BLaER1 treated with 17β-estradiol and CSF1 and Interleukin-3, amounts not matched to agents 10 nM and 100 nM (cell line): ENCODE results near the gene ANAPC4.

Experiments used
- H3K27ac ChIP-seq, 11 experiments: shearing (Covaris generic); formaldehyde crosslinking; 2 replicates each; pipeline ENCODE4 v1.8.1; 2022
- H3K27me3 ChIP-seq, 11 experiments: shearing (Covaris generic); formaldehyde crosslinking; 2 replicates each; pipeline ENCODE4 v1.8.1; 2022
- H3K36me3 ChIP-seq, 11 experiments: shearing (Covaris generic); formaldehyde crosslinking; 2 replicates each; pipeline ENCODE4 v1.8.1; 2022
- H3K4me1 ChIP-seq, 10 experiments: shearing (Covaris generic); formaldehyde crosslinking; 2 replicates each; pipeline ENCODE4 v1.8.1; 2022
- H3K4me2 ChIP-seq, 11 experiments: shearing (Covaris generic); formaldehyde crosslinking; 2 replicates each; pipeline ENCODE4 v1.8.1; 2022
- H3K4me3 ChIP-seq, 10 experiments: shearing (Covaris generic); formaldehyde crosslinking; 2 replicates each; pipeline ENCODE4 v1.8.1; 2022
- H3K9ac ChIP-seq, 11 experiments: shearing (Covaris generic); formaldehyde crosslinking; 2 replicates each; pipeline ENCODE4 v1.8.1; 2022
- H3K9me3 ChIP-seq, 11 experiments: shearing (Covaris generic); formaldehyde crosslinking; replicated peaks in 1 of 11; 2 replicates each; pipeline ENCODE4 v1.8.1; 2022
- H4K20me1 ChIP-seq, 11 experiments: shearing (Covaris generic); formaldehyde crosslinking; 2 replicates each; pipeline ENCODE4 v1.8.1; 2022
- Cebpa-rat ChIP-seq, 11 experiments: shearing (Covaris generic); IDR thresholded peaks; 2 replicates each; pipeline ENCODE4 v1.8.1; 2022

The ANAPC4 gene

DNA sequence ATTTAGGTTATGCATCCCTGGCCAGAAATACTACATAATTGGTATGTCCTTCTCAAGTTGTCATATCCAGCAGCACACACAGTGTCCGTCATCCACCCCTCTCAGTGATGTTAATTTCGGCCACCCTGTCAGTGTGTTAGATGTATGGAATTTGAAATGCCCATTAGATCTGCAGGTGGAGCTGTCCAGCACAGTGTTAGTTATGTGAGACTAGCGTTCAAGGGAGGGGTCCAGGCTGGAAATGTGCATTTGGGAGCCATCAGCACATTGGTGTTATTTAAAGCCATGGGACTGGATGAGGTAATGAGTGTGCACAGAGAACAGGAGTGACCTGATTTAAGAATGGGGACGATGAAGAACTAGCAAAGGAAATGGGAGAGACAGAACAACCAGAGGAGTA lies 22.4 kb downstream of the ANAPC4 start:
- Histone ChIP-seq H3K9me3 (peaks cover 9 to 19% (median 12%) of the 10 kb centered on the region in 11 experiments), H3K36me3 (peaks cover 78 to 100% (median 95%) of the 10 kb centered on the region in 11 experiments), H3K27me3 (no peaks in the 10 kb centered on the region), H3K4me2 (no peak overlapping the region), H3K27ac (no peak overlapping the region), H3K9ac (no peak overlapping the region), H3K4me3 (no peak overlapping the region), H3K4me1 (no peaks in the 10 kb centered on the region), H4K20me1 (no peaks in the 10 kb centered on the region; a peak in 1 of 22 replicates)
- no peak for TF ChIP-seq Cebpa-rat (IDR thresholded peaks at IDR 0.05)

DNA sequence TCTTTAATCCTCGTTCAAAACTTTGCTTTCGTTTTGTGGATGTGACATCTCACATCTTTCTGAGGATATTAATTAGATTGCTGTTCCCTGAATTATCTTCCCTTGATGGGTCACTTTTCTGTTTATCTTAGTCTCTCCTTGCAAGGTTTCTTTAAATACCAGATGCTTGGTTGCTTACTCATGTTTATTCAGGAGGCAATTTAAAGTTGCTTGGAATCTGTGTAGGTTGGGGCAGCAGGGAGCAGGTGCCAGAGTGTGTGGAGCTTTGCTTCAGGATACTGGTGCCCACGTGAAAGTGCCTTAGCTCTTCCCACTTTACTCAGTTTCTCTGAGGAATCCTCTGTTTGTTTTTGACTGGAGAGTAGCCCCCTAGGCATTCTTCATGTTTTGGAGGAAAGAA lies 24.0 kb downstream of the ANAPC4 start:
- Histone ChIP-seq H3K4me3 (no peak overlapping the region), H3K9me3 (peaks cover 9 to 15% (median 12%) of the 10 kb centered on the region in 11 experiments), H3K36me3 (peaks cover 79 to 100% (median 94%) of the 10 kb centered on the region in 11 experiments)

DNA sequence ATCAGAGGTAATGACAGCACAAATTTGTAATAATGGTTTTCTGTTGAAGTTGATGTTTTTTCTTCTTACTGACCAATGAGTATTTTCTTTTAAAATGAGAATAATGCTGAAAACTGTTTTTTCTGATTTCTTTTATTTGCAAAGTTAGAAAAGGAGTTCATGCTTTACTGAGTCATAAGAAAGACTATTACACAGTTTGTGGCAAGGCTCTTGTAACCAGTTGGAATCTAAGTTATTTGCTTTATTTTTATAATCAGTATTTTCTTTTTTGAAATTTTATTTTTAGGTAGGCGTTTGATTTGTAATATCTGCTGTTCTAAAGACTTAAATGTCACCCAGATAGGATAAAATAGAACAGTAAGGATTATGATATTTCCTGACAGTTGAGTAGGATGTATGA lies 25.5 kb downstream of the ANAPC4 start:
- Histone ChIP-seq H3K36me3 (peaks cover 75 to 100% (median 92%) of the 10 kb centered on the region in 11 experiments), H3K9me3 (peaks cover 0 to under 1% (median 0%) of the 10 kb centered on the region in 11 experiments; a peak in 4 of 22 replicates), H3K27ac (no peak overlapping the region), H4K20me1 (peaks cover 0 to 3% (median 0%) of the 10 kb centered on the region in 11 experiments; a peak in 2 of 22 replicates), H3K4me1 (no peaks in the 10 kb centered on the region), H3K27me3 (no peaks in the 10 kb centered on the region), H3K4me2 (no peak overlapping the region), H3K4me3 (no peak overlapping the region), H3K9ac (no peak overlapping the region)
- no peak for TF ChIP-seq Cebpa-rat (IDR thresholded peaks at IDR 0.05)

More for the DNA sequence above, 24.0 kb downstream of the ANAPC4 start:
- Histone ChIP-seq H3K4me2 (no peak overlapping the region), H3K4me1 (no peaks in the 10 kb centered on the region), H3K9ac (no peak overlapping the region), H3K27me3 (no peaks in the 10 kb centered on the region), H4K20me1 (peaks cover 0 to 3% (median 0%) of the 10 kb centered on the region in 11 experiments; a peak in 2 of 22 replicates), H3K27ac (no peak overlapping the region)
- no peak for TF ChIP-seq Cebpa-rat (IDR thresholded peaks at IDR 0.05)

DNA sequence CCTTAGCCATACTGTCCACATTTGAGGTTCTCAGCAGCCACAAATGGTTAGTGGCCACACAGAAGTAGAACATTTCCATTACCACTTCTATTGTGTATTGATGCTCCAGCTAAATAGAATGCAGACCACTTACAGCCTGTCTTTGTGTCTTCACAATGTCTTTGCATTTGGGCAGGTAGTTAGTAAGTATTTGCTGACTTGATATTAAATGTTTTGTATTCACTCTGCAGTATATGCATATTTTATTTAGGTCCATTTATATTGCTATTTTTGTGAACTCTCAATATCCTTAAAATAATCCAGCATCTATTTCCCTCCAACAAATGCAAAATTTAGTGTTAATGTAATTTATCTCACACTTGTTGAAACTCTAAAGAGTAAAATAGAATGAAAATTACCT lies 26.6 kb downstream of the ANAPC4 start:
- Histone ChIP-seq H3K4me1 (no peaks in the 10 kb centered on the region), H3K4me2 (no peak overlapping the region), H3K36me3 (peaks cover 75 to 100% (median 92%) of the 10 kb centered on the region in 11 experiments), H3K27ac (no peak overlapping the region), H3K9me3 (no peaks in the 10 kb centered on the region), H3K9ac (no peak overlapping the region), H4K20me1 (peaks cover 0 to 6% (median 0%) of the 10 kb centered on the region in 11 experiments; a peak in 3 of 22 replicates), H3K27me3 (no peaks in the 10 kb centered on the region), H3K4me3 (no peak overlapping the region)
- no peak for TF ChIP-seq Cebpa-rat (IDR thresholded peaks at IDR 0.05)

DNA sequence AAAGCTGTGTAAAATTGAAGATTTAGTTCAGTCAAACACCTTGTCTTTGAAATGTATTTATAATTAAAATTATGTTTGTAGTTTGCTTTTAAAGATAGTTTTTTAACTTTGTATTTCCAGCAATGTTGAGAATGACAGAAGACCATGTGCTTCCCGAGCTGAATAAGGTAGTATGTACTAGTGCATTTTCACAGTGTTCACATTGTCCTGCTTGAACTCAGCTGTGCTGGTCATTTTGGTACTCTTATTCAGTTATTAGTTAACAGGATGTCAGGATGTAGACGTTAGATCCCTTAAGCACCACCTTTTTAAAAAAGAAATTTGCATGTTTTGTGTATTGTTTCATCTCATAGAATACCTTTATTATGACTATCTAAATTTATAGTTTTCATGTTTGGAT lies 28.4 kb downstream of the ANAPC4 start:
- H3K4me2 ChIP-seq = no peak overlapping the region
- no peaks in the 10 kb centered on the region for H3K9me3 ChIP-seq
- no peak for TF ChIP-seq Cebpa-rat (IDR thresholded peaks at IDR 0.05)
- H3K9ac ChIP-seq = no peak overlapping the region
- peaks cover 81 to 100% (median 94%) of the 10 kb centered on the region in 11 experiments for H3K36me3 ChIP-seq
- peaks cover 0 to 6% (median 0%) of the 10 kb centered on the region in 11 experiments; a peak in 2 of 22 replicates for H4K20me1 ChIP-seq
- no peaks in the 10 kb centered on the region for H3K4me1 ChIP-seq
- H3K4me3 ChIP-seq = no peak overlapping the region
- no peaks in the 10 kb centered on the region for H3K27me3 ChIP-seq
- no peak overlapping the region for H3K27ac ChIP-seq

DNA sequence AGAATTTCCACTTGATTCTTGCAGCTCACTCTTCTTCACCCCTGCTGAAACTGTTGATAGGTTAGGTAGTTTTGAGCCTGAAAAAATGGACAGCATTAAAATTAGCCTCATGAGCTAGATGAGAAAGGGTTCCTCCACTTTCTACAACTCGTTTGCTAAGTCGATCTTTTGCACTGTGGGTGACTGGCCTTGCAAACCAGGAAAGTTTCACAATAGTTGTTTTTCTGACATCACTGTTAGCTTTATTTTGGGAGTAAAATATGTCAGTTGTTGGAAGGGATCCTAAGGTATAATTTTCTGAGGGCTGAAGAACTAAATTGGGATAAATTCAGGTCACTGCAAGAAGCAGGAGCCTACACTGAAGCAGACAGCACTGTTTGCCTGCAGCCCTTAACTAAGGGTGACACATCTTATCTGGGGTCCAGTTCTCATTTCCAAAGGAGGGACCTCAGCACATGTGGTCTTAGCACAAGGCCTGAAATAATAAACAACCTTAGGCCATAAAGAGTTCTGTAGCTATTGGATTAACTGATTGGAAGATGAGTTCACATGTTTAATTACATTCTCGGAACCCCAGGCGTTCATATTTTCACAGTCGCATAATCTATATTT lies 29.1 kb downstream of the ANAPC4 start:
- H4K20me1 ChIP-seq = peaks cover 0 to 6% (median 0%) of the 10 kb centered on the region in 11 experiments; a peak in 2 of 22 replicates
- no peak overlapping the region for H3K4me3 ChIP-seq
- no peak overlapping the region for H3K9ac ChIP-seq
- H3K4me1 ChIP-seq = no peaks in the 10 kb centered on the region
- no peaks in the 10 kb centered on the region for H3K9me3 ChIP-seq
- no peak overlapping the region for H3K4me2 ChIP-seq
- H3K27me3 ChIP-seq = no peaks in the 10 kb centered on the region
- H3K27ac ChIP-seq = no peak overlapping the region
- peaks cover 82 to 100% (median 94%) of the 10 kb centered on the region in 11 experiments for H3K36me3 ChIP-seq
- TF ChIP-seq Cebpa-rat (IDR thresholded peaks at IDR 0.05) = 0 out of 22 replicates have a peak, but pooled peaks of 2 of the 11 experiments have one; percentile 12 to 13

DNA sequence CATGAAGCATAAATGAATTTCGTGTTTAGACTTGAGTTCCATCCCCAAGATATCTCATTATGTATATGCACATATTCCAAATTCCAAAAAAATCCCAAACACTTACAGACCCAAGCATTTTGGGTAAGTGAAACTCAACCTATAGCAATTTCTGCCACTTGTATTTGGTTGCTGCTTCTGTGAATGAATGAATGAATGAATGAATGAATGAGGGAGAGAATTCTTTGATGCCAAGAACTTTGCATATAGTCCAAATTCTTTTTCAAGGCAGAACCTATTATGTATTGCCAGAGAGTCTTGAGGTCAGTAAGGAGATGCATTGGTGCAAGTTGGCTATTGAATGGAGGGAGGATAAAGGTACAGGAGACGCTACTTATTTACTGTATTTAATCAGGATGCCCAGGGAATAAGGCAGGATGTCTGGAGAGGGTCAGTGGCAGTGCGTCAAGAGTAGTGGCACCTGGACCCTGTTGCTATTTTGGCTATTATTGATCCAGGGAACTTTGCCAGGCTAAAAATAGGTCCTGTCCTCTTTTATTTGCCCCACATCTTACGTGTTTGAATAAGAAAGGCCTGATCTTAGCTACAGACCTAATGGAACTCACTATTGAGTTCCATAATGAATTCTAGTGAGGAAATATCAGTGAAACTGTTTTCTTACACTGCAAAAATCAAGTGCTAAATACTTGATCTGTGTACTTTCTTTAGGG lies 33.9 kb downstream of the ANAPC4 start:
- H3K9me3 ChIP-seq = no peaks in the 10 kb centered on the region
- H3K4me3 ChIP-seq = no peak overlapping the region
- H3K27ac ChIP-seq = no peak overlapping the region
- no peaks in the 10 kb centered on the region for H3K4me1 ChIP-seq
- no peak overlapping the region for H3K9ac ChIP-seq
- H3K36me3 ChIP-seq = peaks cover 91 to 100% (median 95%) of the 10 kb centered on the region in 11 experiments
- no peak for TF ChIP-seq Cebpa-rat (IDR thresholded peaks at IDR 0.05)
- H3K4me2 ChIP-seq = no peak overlapping the region
- H4K20me1 ChIP-seq = peaks cover 0 to 3% (median 0%) of the 10 kb centered on the region in 11 experiments; a peak in 1 of 22 replicates
- H3K27me3 ChIP-seq = no peaks in the 10 kb centered on the region

DNA sequence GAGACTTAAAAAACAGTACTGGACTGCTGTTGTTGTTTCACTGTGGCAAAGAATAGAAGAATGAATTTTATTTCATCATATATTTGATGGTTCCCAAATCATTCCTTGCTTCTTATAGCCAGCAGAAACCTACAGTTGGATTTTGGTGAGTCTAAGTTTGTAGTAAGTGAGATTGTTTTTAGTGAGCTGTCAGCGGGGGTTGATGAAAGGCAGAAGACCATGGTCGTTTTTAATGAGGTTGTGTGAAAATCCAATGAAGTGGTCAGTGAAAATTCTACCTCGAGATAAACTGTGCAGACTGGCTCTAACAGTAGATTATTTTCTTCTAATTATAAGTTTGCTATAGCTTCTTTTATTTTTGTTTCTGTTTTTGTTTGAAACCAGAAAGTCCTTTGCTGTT lies 36.2 kb downstream of the ANAPC4 start:
- H3K9me3 ChIP-seq = no peaks in the 10 kb centered on the region
- no peaks in the 10 kb centered on the region for H3K27me3 ChIP-seq
- no peak overlapping the region for H3K4me2 ChIP-seq
- H3K36me3 ChIP-seq = peaks cover 90 to 100% (median 95%) of the 10 kb centered on the region in 11 experiments
- peaks cover 0 to 3% (median 0%) of the 10 kb centered on the region in 11 experiments; a peak in 1 of 22 replicates for H4K20me1 ChIP-seq
- no peak overlapping the region for H3K9ac ChIP-seq
- H3K4me3 ChIP-seq = no peak overlapping the region
- no peak for TF ChIP-seq Cebpa-rat (IDR thresholded peaks at IDR 0.05)
- H3K4me1 ChIP-seq = no peaks in the 10 kb centered on the region
- H3K27ac ChIP-seq = no peak overlapping the region

DNA sequence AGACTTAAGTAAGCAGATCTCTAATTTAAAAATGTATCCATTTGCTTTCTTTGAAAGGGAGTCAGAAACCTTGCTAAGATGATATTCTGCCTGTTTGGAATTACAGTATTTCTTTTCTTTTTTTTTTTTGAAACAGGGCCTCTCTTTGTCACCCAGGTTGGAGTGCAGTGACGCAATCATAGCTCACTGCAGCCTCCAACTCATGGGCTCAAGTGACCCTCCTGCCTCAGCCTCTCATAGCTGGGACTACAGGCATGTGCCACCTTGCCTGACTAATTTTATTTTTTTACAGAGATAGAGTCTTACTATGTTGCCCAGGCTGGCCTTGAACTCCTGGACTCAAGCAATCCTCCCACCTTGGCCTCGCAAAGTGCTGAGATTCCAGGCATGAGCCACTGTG lies 40.0 kb downstream of the ANAPC4 start:
- Histone ChIP-seq H3K27me3 (no peaks in the 10 kb centered on the region), H3K27ac (no peak overlapping the region)

More for the DNA sequence above, 40.0 kb downstream of the ANAPC4 start:
- peaks cover 0 to 14% (median 0%) of the 10 kb centered on the region in 10 experiments; a peak in 6 of 20 replicates for H3K4me1 ChIP-seq
- no peak overlapping the region for H3K9ac ChIP-seq
- 0 out of 22 replicates have a peak, but pooled peaks of 2 of the 11 experiments have one; percentile 12 to 34 for TF ChIP-seq Cebpa-rat (IDR thresholded peaks at IDR 0.05)
- no peak overlapping the region for H3K4me3 ChIP-seq
- no peaks in the 10 kb centered on the region for H4K20me1 ChIP-seq
- H3K4me2 ChIP-seq = no peak overlapping the region
- peaks cover 64 to 95% (median 75%) of the 10 kb centered on the region in 11 experiments for H3K36me3 ChIP-seq
- no peaks in the 10 kb centered on the region for H3K9me3 ChIP-seq
